ENCODE measurements around the gene SDSL.

Gene SDSL

GRCh38 chr12:113396828-113397496 is 25.2 kb upstream of the SDSL start:
- no peak for DNase-seq

GRCh38 chr12:113397497-113398197 is 24.5 kb upstream of the SDSL start:
- DNase-seq, result no peak

- DNase-seq, result no peak
These were observed 23.6 kb upstream of the SDSL start for GRCh38 chr12:113398346-113399290.

- no peak for DNase-seq
These were observed 22.7 kb upstream of the SDSL start for GRCh38 chr12:113399490-113399889.

GRCh38 chr12:113400362-113400761 is 21.8 kb upstream of the SDSL start:
- DNase-seq, result no peak

GRCh38 chr12:113401066-113402000 is 20.8 kb upstream of the SDSL start:
- no peak for DNase-seq

GRCh38 chr12:113402586-113403260 is 19.5 kb upstream of the SDSL start:
- no peak for DNase-seq

- DNase-seq, result peak in 1 of 2 experiments; percentile 27
These were observed 18.5 kb upstream of the SDSL start, which contains the start of gene SDS for GRCh38 chr12:113403435-113404415. Gene SDS, minus strand, starts transcription at chr12:113403887. Its CDS starts 4,179 bp downstream, at chr12:113399708.

- DNase-seq, result no peak
These were observed 16.5 kb upstream of the SDSL start for GRCh38 chr12:113405694-113406093.

GRCh38 chr12:113407931-113408600 is 14.1 kb upstream of the SDSL start:
- DNase-seq, result no peak

- no peak for DNase-seq
These were observed 13.4 kb upstream of the SDSL start for GRCh38 chr12:113408756-113409298.

GRCh38 chr12:113409462-113410124 is 12.6 kb upstream of the SDSL start:
- DNase-seq, result no peak

GRCh38 chr12:113413488-113413939 is 8.7 kb upstream of the SDSL start:
- peak; percentile 28 to 29 for DNase-seq

- DNase-seq, result no peak
These were observed 7.6 kb upstream of the SDSL start for GRCh38 chr12:113414519-113415038.

- DNase-seq, result no peak
These were observed 6.0 kb upstream of the SDSL start for GRCh38 chr12:113416091-113416754.

GRCh38 chr12:113418213-113418879 is 3.8 kb upstream of the SDSL start:
- no peak for DNase-seq

- no peak for DNase-seq
These were observed 1.1 kb upstream of the SDSL start for GRCh38 chr12:113420996-113421595.

All from SHP77 (cell line).